NCI-H2107 treated with DMSO at 0.1 percent for 48 hours (cell line): ENCODE measurements around the gene SASH1.

Experiments used
- DNase-seq: peaks from one replicate; lab custom pipeline; 2025; ENCODE audit not compliant: unreplicated experiment; lab: John Stamatoyannopoulos, UW

Gene SASH1

GRCh38 chr6:148491638-148492251 lies 149.1 kb downstream of the SASH1 start:
- no peak for DNase-seq

GRCh38 chr6:148492654-148493290 lies 150.1 kb downstream of the SASH1 start:
- no peak for DNase-seq

DNA sequence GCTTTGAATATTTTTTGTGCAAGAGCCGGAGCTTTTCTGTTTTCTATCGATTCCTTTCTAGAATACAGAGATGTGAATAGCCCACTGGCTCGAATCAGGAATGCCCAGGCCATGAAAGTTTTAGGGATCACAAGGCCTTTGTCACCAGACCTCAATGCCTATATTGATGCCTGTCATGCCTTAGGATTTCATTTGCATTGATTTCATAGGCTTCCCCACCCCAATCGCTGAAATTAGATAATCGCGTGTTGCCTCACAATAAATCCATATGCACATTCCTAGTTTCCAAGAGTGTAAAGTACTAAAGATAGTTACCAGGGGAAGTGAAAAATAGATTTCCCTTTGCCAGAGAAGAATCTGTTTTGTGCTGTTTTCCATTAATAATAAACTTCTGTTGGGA lies 150.8 kb downstream of the SASH1 start:
- DNase-seq: no peak

- no peak for DNase-seq
These were observed 151.6 kb downstream of the SASH1 start for GRCh38 chr6:148494226-148494625.

DNA sequence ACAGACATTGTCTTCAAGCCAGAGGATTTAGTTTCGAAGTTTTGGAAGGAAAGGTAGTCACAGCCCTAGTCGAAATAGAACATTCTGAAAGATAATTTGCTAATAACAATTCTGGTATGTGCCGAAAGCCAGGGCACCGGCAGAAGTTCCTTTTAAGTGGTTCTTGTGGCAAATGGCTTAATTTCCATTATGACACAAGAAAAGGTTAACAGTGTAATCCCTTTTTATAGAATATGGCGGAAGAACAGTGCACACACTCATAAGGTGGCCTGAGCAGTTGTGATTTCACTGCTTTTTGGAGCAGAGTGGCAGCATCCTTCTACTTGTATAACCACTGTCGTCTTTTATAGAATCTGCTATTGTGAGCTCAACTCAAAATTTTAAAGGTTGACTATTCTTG lies 152.4 kb downstream of the SASH1 start:
- no peak for DNase-seq

GRCh38 chr6:148497257-148497656 lies 154.6 kb downstream of the SASH1 start:
- DNase-seq: no peak

- DNase-seq: no peak
These were observed 155.1 kb downstream of the SASH1 start for GRCh38 chr6:148497717-148498116.

DNA sequence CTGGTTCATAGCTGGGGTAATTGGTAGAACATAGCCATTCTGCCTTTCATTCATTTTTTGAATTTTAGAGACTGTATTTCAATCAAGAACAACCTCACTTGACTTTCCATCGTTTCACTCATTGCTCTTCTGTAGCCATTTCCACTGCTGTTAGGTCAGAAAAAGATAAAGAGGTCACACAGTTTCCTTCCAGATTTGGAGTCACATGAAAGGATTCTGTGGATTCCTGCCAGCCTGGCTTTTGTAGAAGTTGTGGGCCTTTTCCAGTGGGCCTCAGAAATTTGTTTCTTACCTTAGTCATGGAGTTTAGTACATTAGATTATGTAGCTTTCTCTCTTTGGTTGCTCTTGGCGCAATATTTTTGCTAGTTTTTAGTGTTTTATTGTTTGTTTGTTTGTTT lies 157.8 kb downstream of the SASH1 start:
- DNase-seq: no peak

DNA sequence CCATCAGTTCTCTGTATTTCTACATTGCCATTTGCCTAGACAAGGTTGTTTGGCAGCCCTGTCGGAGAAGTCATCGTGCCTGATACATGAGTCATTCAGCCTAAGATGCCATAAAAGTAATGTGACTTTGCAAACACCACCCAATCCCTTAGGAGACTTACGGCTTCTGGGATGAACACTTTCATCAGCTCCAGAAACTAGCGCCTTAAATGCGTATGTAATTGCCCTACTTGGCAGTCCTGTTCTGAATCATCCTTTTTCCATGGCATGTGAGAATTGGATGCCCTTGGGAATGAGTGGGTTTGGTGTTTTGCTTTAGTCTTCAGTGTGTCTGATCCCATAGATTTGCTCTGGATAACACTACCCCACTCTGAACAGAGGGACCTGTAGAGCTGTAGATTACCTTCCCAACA lies 158.5 kb downstream of the SASH1 start:
- no peak for DNase-seq

DNA sequence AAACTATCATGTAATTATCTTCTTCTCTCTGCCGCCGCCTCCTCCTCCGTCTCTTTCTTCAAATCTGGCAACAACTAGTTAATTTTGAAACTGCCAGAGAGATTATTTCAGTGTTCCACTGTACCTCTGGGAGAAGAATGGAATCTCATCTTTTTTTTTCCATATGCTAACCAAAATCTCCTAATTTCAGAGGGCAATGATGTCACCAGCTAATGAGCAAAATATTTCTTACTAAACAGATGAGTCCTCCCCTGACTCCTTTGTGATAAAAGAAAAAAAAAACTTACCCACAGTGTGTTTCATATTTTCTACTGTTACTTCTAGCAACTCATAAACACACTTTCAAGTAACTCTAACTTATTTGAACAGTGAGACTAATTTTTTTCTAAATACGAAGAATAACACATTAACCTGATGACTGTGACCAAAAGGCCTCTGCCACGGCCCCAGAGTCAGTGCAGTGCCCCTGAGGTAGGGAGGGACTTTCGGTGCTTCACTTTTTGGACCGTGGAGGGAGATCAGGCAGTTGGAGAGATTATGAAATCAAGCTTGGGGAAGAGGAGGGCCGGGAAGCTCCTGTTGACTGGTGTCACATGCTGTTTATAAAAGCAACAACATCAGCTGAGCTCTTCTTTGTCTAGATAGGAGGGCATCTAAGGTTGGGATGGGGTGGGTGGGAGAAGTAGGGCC lies 159.6 kb downstream of the SASH1 start:
- DNase-seq: no peak

- DNase-seq: no peak
These were observed 160.1 kb downstream of the SASH1 start for GRCh38 chr6:148502773-148503135.

GRCh38 chr6:148503703-148504102 lies 161.1 kb downstream of the SASH1 start:
- no peak for DNase-seq

DNA sequence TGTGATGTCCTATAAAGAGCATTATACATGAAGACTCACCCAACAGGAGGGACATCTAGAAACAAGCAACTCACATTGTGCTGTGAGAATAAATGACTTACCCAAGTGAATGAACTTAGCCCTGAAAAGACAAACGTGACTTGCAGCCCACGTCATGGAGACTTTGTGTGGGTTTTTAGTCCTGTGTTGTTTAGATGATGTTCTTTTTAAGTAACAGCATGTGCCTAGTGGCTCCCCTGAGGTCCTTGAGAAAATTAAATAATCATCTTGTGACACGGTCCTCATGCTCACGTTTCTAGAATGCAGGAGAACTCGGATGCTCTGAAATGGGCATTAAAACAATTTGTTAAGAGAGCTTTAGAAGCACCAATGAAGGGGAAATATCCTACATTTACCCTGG lies 165.1 kb downstream of the SASH1 start:
- DNase-seq: no peak

DNA sequence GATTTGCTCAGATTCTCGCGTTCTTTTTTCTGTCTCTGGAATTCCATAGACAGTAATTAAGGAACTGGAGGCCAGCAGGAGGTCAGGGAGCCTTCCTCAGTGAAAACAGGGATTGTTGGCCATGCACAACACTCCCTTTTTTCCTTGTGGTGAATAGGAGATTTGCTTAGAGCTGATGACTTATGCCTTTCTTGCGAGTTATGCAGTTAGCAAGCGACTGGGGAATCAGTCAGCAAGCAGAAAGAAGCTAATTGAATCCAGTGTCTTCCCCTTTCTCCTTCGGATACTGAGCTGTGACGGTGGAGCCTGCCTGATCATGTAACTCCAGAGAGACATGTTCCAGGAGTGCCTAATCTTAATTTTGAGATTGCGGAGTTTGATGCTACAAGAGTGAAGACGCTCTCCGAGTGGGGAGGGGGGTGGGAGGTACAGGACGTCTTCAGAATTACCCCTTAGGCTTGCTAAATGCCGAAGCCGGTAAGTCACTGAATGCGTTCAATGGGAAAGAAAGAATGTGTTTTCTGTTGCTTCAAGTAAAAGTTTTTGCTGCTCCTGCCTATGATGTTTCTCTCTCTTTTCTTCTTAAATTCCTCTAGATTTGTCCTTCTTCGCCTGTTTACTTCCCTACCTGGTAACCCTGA lies 165.9 kb downstream of the SASH1 start:
- no peak for DNase-seq

DNA sequence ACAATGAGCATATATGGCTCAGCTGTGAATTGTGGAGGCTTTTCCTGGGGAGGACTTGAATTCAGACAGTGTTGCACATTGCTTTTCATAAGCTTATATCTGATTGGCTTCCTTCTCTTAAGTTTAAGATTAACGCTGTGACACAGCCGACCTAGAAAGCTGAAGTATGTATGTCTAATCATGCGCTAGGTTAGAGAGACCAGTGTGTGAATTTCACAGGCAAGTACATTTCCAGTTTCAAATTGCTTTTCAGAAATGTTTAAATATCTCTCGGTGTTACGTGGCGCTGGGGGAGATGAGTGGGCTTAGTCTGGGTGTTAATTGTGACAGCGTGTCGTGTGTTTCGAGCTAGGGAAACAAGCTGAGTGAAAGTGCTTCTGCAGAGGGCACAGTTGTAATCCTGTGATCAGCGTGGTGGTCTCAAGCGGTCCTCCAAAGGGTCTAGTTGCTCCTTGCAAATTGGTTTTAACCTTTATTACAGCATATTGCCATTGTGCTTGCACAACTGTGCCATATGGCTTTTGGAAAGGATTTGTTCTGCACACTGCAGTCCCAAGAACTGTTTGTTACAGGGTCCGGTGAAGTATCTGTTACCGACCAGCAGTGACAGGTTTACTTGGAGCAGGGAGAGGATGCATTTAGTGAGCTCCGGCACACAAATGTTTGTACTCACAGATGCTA lies 166.6 kb downstream of the SASH1 start:
- no peak for DNase-seq

- DNase-seq: peak; percentile 22
These were observed 167.4 kb downstream of the SASH1 start for GRCh38 chr6:148509800-148510581.

- no peak for DNase-seq
These were observed 170.8 kb downstream of the SASH1 start for GRCh38 chr6:148513145-148514071.

GRCh38 chr6:148514091-148514845 lies 171.6 kb downstream of the SASH1 start:
- DNase-seq: no peak

DNA sequence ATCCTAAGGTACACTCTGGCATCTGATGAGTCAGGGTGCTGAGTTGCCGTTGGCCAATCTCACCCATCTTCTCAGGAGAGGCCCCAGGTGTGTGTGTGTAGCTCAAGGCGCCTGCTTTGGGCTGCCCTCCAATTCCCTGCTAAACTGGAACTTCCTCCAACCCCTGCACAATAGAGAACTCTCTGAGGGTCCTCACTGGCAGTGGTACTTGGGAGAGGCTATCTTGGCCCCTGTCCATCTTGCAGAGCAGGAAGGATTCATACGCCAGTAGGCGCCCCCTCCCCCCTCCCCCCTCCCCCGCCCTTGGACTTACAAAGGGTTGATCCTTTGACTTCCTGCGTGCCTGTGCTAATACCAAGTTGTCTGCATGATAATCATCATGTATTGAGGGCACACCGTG lies 173.6 kb downstream of the SASH1 start:
- no peak for DNase-seq
